MM.1S (cell line): Measurements from ENCODE around the gene STAT6.

Experiments
- DNase-seq: peaks from one replicate; pipeline ENCODE4 v3.0.0-alpha.2; 2015
- H2AFZ ChIP-seq: fragments of 300-600 bp; sonication (generic); 2 replicates; pipeline ENCODE4 v1.6.0; 2016; ENCODE audit warnings: antibody characterized with exemption, low read length
- H3F3A ChIP-seq: fragments of 300-600 bp; sonication (generic); 2 replicates; pipeline ENCODE4 v1.6.1; 2016; ENCODE audit warnings: mild to moderate bottlenecking, antibody characterized with exemption, low read length, moderate library complexity, mixed read lengths; ENCODE audit not compliant: insufficient read depth
- H3K27ac ChIP-seq: fragments of 300-600 bp; sonication (generic); 2 replicates; pipeline ENCODE4 v1.5.1; 2016; ENCODE audit warnings: mild to moderate bottlenecking, low read length
- H3K27me3 ChIP-seq: fragments of 300-600 bp; sonication (generic); replicated peaks from 2 replicates; pipeline ENCODE4 v1.6.0; 2016; ENCODE audit warnings: low read length; ENCODE audit not compliant: insufficient read depth
- H3K36me3 ChIP-seq: fragments of 300-600 bp; sonication (generic); replicated peaks from 2 replicates; pipeline ENCODE4 v1.6.1; 2016; ENCODE audit warnings: mild to moderate bottlenecking, low read length, mixed read lengths; ENCODE audit not compliant: insufficient read depth
- H3K4me1 ChIP-seq: fragments of 300-600 bp; sonication (generic); 2 replicates; pipeline ENCODE4 v1.6.1; 2016; ENCODE audit warnings: low read length, mixed read lengths
- H3K4me2 ChIP-seq: fragments of 300-600 bp; sonication (generic); 2 replicates; pipeline ENCODE4 v1.6.0; 2016; ENCODE audit warnings: low read depth, low read length
- H3K4me3 ChIP-seq: fragments of 300-600 bp; sonication (generic); 2 replicates; pipeline ENCODE4 v1.5.1; 2016; ENCODE audit warnings: low read length, mixed read lengths
- H3K79me2 ChIP-seq: fragments of 300-600 bp; sonication (generic); 2 replicates; pipeline ENCODE4 v1.6.1; 2016; ENCODE audit warnings: mixed run types, low read length, mixed read lengths
- H3K9ac ChIP-seq: fragments of 300-600 bp; sonication (generic); 2 replicates; pipeline ENCODE4 v1.6.1; 2016; ENCODE audit warnings: low read length, mixed read lengths
- H3K9me2 ChIP-seq: fragments of 300-600 bp; sonication (generic); replicated peaks from 2 replicates; pipeline ENCODE4 v1.6.1; 2016; ENCODE audit warnings: mild to moderate bottlenecking, low read length, mixed read lengths; ENCODE audit not compliant: insufficient read depth
- H3K9me3 ChIP-seq: fragments of 300-600 bp; sonication (generic); replicated peaks from 2 replicates; pipeline ENCODE4 v1.6.1; 2016; ENCODE audit warnings: mild to moderate bottlenecking, low read length, mixed read lengths; ENCODE audit not compliant: insufficient read depth
- H4K20me1 ChIP-seq: fragments of 300-600 bp; sonication (generic); 2 replicates; pipeline ENCODE4 v1.6.1; 2016; ENCODE audit warnings: mild to moderate bottlenecking, low read length, moderate library complexity, mixed read lengths; ENCODE audit not compliant: insufficient read depth
- EZH2 ChIP-seq: fragments of 300-600 bp; sonication (generic); optimal IDR thresholded peaks from 2 replicates; pipeline ENCODE3; 2017; ENCODE audit warnings: low read depth, mild to moderate bottlenecking, antibody characterized with exemption, low read length, mixed read lengths
- EZH2phosphoT487 ChIP-seq: fragments of 300-600 bp; sonication (generic); IDR thresholded peaks from 2 replicates; pipeline ENCODE4 v1.6.1; 2018; ENCODE audit warnings: antibody characterized with exemption, low read length
- TF ChIP-seq, protein P1 (sequence below): fragments of 300-600 bp; sonication (generic); IDR thresholded peaks from 2 replicates; pipeline ENCODE4 v1.5.1; 2016; ENCODE audit warnings: antibody characterized with exemption, low read length, mixed read lengths

The STAT6 gene

DNA sequence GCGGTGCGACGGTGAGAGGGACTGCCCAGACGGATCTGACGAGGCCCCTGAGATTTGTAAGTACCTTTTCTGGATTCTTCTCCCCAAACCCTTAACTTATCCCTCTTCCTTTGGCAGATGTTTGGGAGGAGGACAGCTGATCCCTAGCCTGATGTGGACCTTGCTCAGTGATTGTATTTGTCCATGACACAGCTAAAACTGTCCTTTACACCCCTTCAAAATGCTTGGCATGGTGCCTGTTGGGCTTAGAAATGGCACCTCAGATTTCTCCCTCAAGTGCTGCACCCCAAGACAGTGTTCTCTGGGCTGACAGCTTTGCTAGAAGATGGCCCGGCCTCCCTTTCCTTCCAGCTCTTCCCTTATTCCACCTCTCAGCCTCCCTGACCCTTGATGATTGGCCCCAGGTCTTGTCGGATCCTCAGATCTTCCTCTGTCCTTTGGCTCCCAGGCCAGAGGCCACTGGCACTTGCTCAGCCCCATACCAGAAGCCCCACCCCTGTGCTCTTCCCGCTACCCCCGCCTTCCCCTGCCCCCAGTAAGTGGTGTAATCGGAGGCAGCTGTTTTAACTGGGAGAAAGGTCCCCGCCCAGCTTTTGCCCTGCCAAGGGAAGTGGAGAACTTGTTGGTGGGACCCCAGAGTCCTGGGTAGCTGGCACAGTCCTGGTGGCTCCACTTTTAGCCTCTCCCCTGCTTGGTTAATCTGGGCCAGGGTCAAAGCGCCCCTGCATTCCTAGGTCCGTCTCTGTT lies 27.5 kb upstream of the STAT6 start:
- Histone ChIP-seq H3K4me1 (no peaks in the 10 kb centered on the region), H3K27ac (no peak overlapping the region), H4K20me1 (no peaks in the 10 kb centered on the region), H3K9ac (no peak overlapping the region), H2AFZ (no peak overlapping the region), H3K4me2 (no peak overlapping the region), H3K4me3 (no peak overlapping the region), H3K79me2 (no peaks in the 10 kb centered on the region), H3K36me3 (no peaks in the 10 kb centered on the region), H3K9me3 (no peaks in the 10 kb centered on the region), H3K9me2 (no peaks in the 10 kb centered on the region), H3F3A (no peaks in the 10 kb centered on the region), H3K27me3 (no peaks in the 10 kb centered on the region)
- TF ChIP-seq EZH2phosphoT487 (no peak), EZH2 (no peak)
- TF ChIP-seq, protein P1, sequence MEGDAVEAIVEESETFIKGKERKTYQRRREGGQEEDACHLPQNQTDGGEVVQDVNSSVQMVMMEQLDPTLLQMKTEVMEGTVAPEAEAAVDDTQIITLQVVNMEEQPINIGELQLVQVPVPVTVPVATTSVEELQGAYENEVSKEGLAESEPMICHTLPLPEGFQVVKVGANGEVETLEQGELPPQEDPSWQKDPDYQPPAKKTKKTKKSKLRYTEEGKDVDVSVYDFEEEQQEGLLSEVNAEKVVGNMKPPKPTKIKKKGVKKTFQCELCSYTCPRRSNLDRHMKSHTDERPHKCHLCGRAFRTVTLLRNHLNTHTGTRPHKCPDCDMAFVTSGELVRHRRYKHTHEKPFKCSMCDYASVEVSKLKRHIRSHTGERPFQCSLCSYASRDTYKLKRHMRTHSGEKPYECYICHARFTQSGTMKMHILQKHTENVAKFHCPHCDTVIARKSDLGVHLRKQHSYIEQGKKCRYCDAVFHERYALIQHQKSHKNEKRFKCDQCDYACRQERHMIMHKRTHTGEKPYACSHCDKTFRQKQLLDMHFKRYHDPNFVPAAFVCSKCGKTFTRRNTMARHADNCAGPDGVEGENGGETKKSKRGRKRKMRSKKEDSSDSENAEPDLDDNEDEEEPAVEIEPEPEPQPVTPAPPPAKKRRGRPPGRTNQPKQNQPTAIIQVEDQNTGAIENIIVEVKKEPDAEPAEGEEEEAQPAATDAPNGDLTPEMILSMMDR: no peak
- no peak for DNase-seq

DNA sequence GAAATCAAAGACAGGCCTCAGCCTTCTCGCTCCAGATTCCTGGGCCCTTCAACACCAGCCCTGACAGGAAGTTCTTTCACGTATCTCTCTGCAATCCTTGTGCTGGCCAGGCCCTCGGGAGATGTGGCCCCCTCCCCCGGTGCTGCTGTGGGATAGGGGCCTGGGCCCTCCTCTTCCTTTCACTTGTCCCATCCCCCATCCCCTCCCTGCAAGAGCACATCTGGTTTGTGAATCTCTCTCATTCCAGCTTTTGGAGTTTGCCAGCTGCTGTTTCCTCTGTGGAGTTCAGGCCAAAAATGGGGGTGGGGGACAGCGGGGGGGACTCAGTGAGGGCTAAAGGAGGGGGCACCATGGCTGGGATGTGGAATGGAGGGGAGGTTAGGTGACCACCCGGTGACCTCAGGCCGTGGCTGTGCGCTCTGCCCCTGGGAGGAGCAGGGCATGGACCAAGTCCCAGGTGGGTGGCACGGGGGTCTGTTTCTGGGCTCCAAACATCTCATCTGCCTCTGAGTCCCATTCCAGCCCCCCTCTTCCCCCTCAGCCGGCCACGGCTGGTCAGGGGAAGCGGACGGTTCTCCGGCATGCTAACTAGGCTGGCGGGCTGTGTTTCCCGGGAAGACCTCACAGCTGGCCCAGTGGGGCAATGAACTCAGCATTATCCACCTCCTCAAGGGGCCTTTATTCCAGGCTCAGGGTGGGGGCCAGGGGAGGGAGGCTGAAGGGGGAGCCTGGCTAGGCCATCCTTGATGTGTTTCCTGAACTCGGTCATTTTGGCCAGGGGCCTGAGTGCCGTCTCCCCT lies 24.6 kb upstream of the STAT6 start:
- no peak for TF ChIP-seq EZH2phosphoT487
- TF ChIP-seq, protein P1: no peak
- TF ChIP-seq EZH2: no peak
- DNase-seq: no peak
- Histone ChIP-seq H3K4me2 (no peak overlapping the region), H3K4me3 (no peak overlapping the region), H2AFZ (no peak overlapping the region), H3K36me3 (no peaks in the 10 kb centered on the region), H3K9me2 (no peaks in the 10 kb centered on the region), H3K9me3 (no peaks in the 10 kb centered on the region), H3K27me3 (peaks cover 22% of the 10 kb centered on the region), H3K4me1 (0 out of 2 replicates have a peak, but pooled peaks cover 3% of the 10 kb centered on the region), H3F3A (no peaks in the 10 kb centered on the region), H4K20me1 (no peaks in the 10 kb centered on the region), H3K9ac (no peak overlapping the region), H3K79me2 (no peaks in the 10 kb centered on the region), H3K27ac (no peak overlapping the region)

DNA sequence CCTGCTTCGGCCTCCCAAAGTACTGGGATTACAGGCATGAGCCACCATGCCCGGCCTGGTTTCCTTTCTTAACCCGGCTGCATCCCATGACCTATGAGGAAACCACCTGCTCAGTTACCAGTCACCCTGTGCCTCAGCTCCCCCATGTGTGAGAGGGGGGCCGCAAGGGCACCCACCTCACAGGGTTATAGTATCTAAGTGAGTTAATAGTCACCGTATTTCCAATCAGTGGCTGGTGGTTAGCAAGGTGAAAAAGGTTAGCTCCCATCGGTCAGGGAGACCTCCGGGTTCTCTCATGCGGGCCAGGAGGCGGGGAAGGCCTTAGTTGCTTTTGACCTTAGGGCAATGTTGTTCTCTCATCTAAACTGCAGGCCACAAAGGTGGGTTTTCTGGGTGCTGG lies 23.8 kb upstream of the STAT6 start:
- Histone ChIP-seq H3F3A (no peaks in the 10 kb centered on the region), H2AFZ (no peak overlapping the region), H3K9ac (no peak overlapping the region), H3K27me3 (peaks cover 29% of the 10 kb centered on the region), H3K79me2 (no peaks in the 10 kb centered on the region), H3K27ac (no peak overlapping the region), H3K4me2 (no peak overlapping the region), H3K4me3 (no peak overlapping the region), H3K4me1 (0 out of 2 replicates have a peak, but pooled peaks cover 3% of the 10 kb centered on the region), H4K20me1 (no peaks in the 10 kb centered on the region), H3K36me3 (no peaks in the 10 kb centered on the region), H3K9me2 (no peaks in the 10 kb centered on the region), H3K9me3 (no peaks in the 10 kb centered on the region)
- TF ChIP-seq EZH2phosphoT487: no peak
- no peak for DNase-seq

DNA sequence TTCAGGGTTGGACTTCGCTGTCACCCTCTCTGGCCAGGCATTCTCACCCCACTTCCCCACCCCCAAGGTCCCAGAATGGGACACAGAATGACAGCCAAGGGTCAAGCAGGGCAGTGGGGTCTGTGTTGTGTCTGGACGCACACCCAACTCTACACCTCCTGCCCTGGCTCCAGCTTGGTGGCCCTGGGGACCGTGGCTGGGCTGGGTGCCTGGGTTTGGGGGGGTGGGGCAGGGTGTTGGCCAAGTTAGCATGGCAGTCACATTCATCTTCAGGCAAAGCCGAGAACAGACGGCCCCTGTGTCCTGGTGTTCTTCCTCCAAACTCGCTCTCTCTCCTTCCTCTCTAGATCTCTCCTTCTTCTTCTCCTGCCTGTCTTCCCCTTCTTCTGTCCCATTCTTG lies 22.8 kb upstream of the STAT6 start:
- Histone ChIP-seq H3F3A (no peaks in the 10 kb centered on the region), H3K9me2 (no peaks in the 10 kb centered on the region), H3K4me3 (no peak overlapping the region), H3K9ac (no peak overlapping the region), H3K4me1 (0 out of 2 replicates have a peak, but pooled peaks cover 3% of the 10 kb centered on the region), H3K9me3 (no peaks in the 10 kb centered on the region), H3K4me2 (no peak overlapping the region), H3K27me3 (peaks cover 31% of the 10 kb centered on the region), H2AFZ (no peak overlapping the region), H4K20me1 (no peaks in the 10 kb centered on the region), H3K79me2 (no peaks in the 10 kb centered on the region), H3K36me3 (no peaks in the 10 kb centered on the region), H3K27ac (no peak overlapping the region)
- TF ChIP-seq EZH2phosphoT487 (no peak), EZH2 (no peak)
- TF ChIP-seq, protein P1: no peak
- no peak for DNase-seq
